AG04450 (cell line): ENCODE results near the gene ATG4A. TPM values are rescaled to one million over a fixed set of nuclear protein-coding genes. Genes with fewer than 3 reads are reported as not detected.

Experiments used
- CTCF ChIA-PET: fragments of 300-600, 350-600 bp; formaldehyde crosslinking; extraction: SDS; loops from one replicate; lab custom pipeline; 2022; ENCODE audit warnings: antibody characterized with exemption, inconsistent platforms; lab: Charles Lee
- POLR2A ChIA-PET: fragments of 350-600 bp; formaldehyde crosslinking; extraction: SDS; loops from one replicate; lab custom pipeline; 2021; ENCODE audit warnings: antibody characterized with exemption, inconsistent platforms; lab: Yijun Ruan, JAX
- DNase-seq: peaks from one replicate; pipeline ENCODE4 v3.0.0-alpha.2; 2011; ENCODE audit warnings: low read depth, low spot score
- H3K27ac ChIP-seq: one replicate; pipeline ENCODE4 v1.5.1; 2012; ENCODE audit warnings: low read depth, low read length, control low read depth
- H3K27me3 ChIP-seq: one replicate; pipeline ENCODE4 v1.6.0; 2012; ENCODE audit warnings: low read length; ENCODE audit not compliant: control insufficient read depth, insufficient read depth
- H3K4me3 ChIP-seq: 2 replicates; pipeline ENCODE4 v1.5.1; 2011; ENCODE audit warnings: mild to moderate bottlenecking, low read depth, low read length, control low read depth
- H3K9me3 ChIP-seq: 2 replicates; pipeline ENCODE4 v1.5.1; 2012; ENCODE audit warnings: low read length; ENCODE audit not compliant: control insufficient read depth, insufficient read depth
- CTCF ChIP-seq: IDR thresholded peaks from 2 replicates; pipeline ENCODE4 v1.5.1; 2011; ENCODE audit warnings: low read depth, low read length, control low read depth, inconsistent platforms
- polyA plus RNA-seq: library from polyadenylated mRNA; depleted of rRNA; stranded (reverse); fragments of >200 nt; gene quantifications from 2 replicates; pipeline ENCODE4 v1.2.3, GENCODE V29; 2011

ATG4A gene
- polyA plus RNA-seq, 1 experiment: 13.3 TPM

GRCh38 chrX:108169768-108170167 lies 78.2 kb downstream of the ATG4A start:
- POLR2A ChIA-PET: no interaction called here
- no peaks in the 10 kb centered on the region for H3K9me3 ChIP-seq

GRCh38 chrX:108171671-108172070 lies 80.1 kb downstream of the ATG4A start:
- ChIA-PET POLR2A (no interaction called here), CTCF (no interaction called here)
- no peak overlapping the region for H3K4me3 ChIP-seq
- TF ChIP-seq CTCF: no peak
- DNase-seq: no peak
- no peaks in the 10 kb centered on the region for H3K27me3 ChIP-seq
- no peak overlapping the region for H3K27ac ChIP-seq
- no peaks in the 10 kb centered on the region for H3K9me3 ChIP-seq

More at GRCh38 chrX:108169768-108170167, 78.2 kb downstream of the ATG4A start:
- Histone ChIP-seq H3K27me3 (no peaks in the 10 kb centered on the region), H3K27ac (no peak overlapping the region), H3K4me3 (no peak overlapping the region)
- DNase-seq: no peak
- TF ChIP-seq CTCF: no peak
- CTCF ChIA-PET: no interaction called here

- ChIA-PET CTCF (no interaction called here), POLR2A (no interaction called here)
- no peak overlapping the region for H3K4me3 ChIP-seq
- H3K27ac ChIP-seq: no peak overlapping the region
- no peak for DNase-seq
- H3K27me3 ChIP-seq: no peaks in the 10 kb centered on the region
- no peaks in the 10 kb centered on the region for H3K9me3 ChIP-seq
- TF ChIP-seq CTCF: no peak
Measured at GRCh38 chrX:108173874-108174273, 82.3 kb downstream of the ATG4A start.

GRCh38 chrX:108177351-108178142 lies 86.0 kb downstream of the ATG4A start:
- H3K9me3 ChIP-seq: no peaks in the 10 kb centered on the region
- CTCF ChIA-PET: interaction anchor here (0.6 kb wide), 1 partner anchor 11 kb away, joined by 3 read pairs; no protein-coding TSS in a partner anchor

More at GRCh38 chrX:108177351-108178142, 86.0 kb downstream of the ATG4A start:
- H3K27me3 ChIP-seq: no peaks in the 10 kb centered on the region
- no peak overlapping the region for H3K4me3 ChIP-seq
- DNase-seq: no peak
- no peak for TF ChIP-seq CTCF
- POLR2A ChIA-PET: no interaction called here
- H3K27ac ChIP-seq: no peak overlapping the region
